22Rv1 (cell line): Measurements from ENCODE around the gene HMGA1.
"Not testable (repeated sequence)": the region's sequence is repeated elsewhere in the genome, so short reads cannot be mapped to it uniquely, and the experiment has no call there.

Experiments
- H3K27ac ChIP-seq: fragments of 450-650 bp; 2 replicates; pipeline ENCODE4 v1.5.1; 2017
- ZFX ChIP-seq: fragments of 450-650 bp; IDR thresholded peaks from 2 replicates; pipeline ENCODE4 v1.6.1; 2017; ENCODE audit warnings: antibody characterized with exemption, borderline replicate concordance
- TF ChIP-seq, protein P1 (sequence below): fragments of 450-650 bp; IDR thresholded peaks from 2 replicates; pipeline ENCODE4 v1.5.1; 2017; ENCODE audit warnings: mild to moderate bottlenecking

The HMGA1 gene

DNA sequence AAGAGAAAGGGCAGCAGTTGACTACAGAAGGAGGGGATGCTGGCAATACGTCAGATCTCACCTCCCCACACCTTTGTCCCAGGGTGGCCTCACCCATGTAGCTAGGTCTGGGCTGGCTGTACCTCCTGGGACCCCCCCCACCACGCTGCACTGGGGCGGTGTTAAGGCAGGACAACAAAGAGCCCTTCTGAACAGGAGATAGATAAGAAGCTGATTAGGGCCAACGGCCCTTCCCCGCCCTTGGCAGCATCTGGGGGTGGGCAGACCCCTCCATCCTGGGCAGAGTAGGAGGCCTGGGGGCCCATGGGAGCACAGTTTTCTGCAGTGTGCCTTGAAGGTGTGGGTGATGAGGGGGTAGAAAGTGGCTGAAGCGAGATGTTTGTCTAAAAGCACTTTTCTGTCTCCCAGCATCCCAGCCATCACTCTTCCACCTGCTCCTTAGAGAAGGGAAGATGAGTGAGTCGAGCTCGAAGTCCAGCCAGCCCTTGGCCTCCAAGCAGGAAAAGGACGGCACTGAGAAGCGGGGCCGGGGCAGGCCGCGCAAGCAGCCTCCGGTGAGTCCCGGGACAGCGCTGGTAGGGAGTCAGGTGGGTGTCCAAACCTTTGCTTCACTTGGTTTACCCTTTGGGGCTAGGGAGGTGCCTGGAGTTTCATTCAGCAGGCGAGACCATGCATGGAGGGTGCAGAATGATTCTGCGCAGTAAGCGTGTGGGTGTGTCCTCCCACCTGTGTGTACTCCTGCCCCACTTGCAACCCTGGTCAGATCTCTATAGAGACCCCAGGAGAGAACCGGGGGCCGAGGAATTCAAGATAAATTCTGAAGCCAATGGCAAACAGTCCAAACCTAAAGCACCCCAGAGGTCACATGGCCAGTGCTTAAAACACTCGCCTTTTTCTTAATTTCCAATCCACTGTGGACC, 3.9 kb downstream of the HMGA1 start:
- TF ChIP-seq, protein P1, sequence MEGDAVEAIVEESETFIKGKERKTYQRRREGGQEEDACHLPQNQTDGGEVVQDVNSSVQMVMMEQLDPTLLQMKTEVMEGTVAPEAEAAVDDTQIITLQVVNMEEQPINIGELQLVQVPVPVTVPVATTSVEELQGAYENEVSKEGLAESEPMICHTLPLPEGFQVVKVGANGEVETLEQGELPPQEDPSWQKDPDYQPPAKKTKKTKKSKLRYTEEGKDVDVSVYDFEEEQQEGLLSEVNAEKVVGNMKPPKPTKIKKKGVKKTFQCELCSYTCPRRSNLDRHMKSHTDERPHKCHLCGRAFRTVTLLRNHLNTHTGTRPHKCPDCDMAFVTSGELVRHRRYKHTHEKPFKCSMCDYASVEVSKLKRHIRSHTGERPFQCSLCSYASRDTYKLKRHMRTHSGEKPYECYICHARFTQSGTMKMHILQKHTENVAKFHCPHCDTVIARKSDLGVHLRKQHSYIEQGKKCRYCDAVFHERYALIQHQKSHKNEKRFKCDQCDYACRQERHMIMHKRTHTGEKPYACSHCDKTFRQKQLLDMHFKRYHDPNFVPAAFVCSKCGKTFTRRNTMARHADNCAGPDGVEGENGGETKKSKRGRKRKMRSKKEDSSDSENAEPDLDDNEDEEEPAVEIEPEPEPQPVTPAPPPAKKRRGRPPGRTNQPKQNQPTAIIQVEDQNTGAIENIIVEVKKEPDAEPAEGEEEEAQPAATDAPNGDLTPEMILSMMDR = no peak
- no peak for TF ChIP-seq ZFX
- H3K27ac ChIP-seq = no peak overlapping the region

DNA sequence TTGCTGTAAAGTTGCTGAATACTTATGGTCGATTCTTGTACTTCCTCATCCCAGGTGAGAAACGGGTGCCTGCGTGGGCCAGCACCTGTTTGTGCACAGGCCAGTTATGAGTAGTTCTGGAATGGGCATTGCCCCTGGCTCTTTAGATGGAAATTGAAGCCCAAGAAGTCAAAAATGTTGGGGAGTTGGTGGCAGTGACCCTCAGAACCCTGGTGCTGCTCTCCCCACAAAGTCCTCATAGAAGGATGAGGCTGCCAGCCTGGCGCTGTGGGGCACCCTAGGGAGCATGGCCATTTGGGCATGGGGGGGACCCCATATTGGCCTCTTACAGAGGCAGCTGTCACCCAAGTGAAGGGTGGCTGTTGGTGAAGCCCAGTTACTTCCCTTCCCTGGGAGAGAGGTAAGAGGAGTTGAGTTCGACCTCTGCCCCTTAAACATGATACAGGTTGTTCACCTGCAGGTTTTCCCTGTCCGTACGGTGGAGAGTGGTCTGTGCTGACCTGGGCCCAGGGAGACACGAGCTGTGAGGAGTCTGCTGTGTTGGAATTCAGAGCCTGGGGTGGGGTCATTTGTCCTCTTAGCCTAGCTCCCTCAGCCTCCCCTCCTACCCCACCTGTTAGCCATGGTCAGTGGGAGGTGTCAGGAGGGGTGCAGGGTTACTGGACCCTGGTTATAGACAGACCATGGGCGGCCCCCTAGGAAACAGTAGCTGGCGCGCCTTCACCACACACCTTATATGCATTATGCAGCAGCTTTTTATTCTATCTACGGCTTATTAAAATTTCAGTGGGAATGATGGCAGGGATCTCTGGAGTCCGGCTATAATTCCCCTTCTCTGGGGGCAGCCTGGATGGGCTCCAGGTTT, 4.9 kb downstream of the HMGA1 start:
- TF ChIP-seq ZFX = no peak
- TF ChIP-seq, protein P1 = no peak
- no peak overlapping the region for H3K27ac ChIP-seq

DNA sequence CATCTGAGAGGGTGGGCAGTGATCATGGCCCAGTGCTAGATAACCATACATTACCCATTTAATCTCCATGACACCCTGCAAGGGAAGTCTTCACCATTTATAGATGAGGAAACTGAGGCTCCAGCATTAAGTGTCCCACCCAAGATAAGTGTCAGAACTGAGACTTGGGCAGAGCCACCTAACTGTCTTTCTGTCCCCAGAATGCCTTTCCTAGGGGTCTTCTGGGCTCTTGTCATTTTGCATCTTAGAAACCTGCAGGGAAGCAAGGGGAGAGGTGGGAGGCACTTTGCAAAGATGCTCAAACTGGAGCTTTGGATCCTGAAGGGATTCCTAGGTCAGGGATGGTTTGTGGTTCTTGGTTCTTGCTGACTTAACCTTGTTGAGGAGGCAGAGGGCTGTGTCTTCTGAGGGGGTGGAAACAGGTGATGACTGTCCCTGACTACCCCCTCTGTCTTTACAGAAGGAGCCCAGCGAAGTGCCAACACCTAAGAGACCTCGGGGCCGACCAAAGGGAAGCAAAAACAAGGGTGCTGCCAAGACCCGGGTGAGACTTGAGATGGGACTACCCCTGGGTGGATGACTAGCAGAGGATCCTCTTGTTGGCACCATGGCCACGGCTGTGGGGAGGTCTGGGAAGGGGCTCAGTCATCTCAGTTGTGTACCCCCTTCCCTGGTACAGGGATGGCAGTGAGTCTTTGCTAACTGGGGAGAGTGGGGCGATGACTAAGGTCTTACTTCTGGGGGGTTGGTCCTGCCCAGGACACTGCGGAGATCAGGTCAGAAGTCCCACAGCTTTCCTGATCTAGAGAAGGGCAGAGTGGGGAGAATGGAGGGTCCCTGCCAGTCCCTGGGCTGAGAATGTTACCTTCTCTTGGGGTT, 5.8 kb downstream of the HMGA1 start:
- 0 out of 2 replicates have a peak overlapping the region, but pooled peaks have one; percentile 5 for H3K27ac ChIP-seq
- TF ChIP-seq, protein P1 = no peak
- no peak for TF ChIP-seq ZFX

DNA sequence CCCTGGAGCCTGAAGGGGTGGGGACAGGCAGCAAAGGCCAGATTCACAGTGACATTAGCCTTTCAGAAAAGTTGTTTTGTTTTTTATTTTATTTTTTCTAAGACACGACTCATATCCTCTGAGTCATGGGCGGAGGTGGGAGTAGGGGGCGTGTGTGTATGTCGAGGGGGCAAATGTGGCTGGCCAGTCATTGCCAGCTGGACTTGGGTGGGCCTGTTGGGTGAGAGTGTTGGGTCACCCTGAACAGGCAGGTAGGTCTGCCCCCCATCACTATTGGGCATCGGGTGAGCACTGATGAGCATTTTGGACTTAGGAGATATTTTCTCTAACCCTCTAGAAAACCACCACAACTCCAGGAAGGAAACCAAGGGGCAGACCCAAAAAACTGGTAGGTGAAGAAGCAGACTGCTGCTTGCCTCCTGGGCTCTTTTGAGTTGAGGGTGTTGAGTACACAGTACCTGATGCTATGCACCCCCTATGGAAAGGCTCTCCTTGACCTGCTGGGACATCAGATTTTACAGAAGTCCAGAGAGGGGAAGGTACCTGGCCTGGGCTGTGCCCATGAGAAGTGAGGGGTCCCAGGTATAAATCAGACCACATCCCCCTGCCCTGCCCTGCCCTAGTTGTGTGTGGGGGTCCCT, 6.6 kb downstream of the HMGA1 start:
- TF ChIP-seq ZFX = no peak
- TF ChIP-seq, protein P1 = no peak
- H3K27ac ChIP-seq = 0 out of 2 replicates have a peak overlapping the region, but pooled peaks have one; percentile 5

DNA sequence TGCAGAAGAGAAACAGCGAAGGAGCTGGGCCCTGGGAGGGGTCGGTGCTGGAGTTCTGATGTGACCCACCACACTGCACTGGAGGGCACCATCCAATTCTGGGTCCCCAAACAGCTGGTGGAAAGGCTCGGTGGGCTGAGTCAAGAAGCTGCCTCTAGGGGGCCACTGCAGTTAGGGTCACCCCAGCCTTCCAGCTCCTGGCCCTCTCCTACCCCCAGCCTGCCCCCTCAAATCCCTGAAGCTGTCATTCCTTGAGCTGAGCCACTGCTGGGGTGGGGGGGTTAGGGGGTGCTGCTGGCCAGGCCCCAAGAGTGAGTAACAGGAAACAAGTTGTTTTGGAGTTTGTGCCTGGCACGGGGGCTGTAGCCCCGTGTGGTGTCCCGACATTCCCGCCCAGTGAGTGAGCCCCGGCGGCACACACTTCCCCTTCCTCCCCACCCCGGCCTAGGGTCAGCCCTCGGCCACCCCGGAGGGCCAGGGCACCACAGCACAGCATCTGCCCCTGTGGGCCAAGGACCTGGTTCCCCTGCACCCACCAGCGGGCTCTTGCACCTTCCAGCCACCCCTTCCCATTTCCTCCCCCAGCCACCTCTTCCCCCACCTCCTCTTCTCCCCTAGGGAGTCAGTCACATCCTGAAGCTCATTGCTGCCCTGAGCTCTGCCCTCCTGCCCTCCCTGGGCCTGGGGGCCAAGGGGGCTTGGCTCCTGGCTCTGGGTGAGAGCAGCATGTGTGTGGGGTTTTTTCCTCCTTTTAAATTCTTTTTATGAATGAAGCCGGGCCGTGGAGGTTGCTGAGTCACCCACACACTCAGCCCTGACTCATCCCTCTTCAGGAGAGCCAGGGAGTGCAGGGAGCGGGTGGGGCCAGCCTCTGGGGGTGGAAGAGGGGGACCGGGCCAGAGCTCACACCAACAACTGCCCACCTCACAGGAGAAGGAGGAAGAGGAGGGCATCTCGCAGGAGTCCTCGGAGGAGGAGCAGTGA, 7.5 kb downstream of the HMGA1 start:
- TF ChIP-seq ZFX = no peak
- TF ChIP-seq, protein P1 = peak; percentile 15; the same call in 1 of the 2 replicates
- no peak overlapping the region for H3K27ac ChIP-seq

DNA sequence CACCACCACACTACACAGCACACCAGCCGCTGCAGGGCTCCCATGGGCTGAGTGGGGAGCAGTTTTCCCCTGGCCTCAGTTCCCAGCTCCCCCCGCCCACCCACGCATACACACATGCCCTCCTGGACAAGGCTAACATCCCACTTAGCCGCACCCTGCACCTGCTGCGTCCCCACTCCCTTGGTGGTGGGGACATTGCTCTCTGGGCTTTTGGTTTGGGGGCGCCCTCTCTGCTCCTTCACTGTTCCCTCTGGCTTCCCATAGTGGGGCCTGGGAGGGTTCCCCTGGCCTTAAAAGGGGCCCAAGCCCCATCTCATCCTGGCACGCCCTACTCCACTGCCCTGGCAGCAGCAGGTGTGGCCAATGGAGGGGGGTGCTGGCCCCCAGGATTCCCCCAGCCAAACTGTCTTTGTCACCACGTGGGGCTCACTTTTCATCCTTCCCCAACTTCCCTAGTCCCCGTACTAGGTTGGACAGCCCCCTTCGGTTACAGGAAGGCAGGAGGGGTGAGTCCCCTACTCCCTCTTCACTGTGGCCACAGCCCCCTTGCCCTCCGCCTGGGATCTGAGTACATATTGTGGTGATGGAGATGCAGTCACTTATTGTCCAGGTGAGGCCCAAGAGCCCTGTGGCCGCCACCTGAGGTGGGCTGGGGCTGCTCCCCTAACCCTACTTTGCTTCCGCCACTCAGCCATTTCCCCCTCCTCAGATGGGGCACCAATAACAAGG, 8.5 kb downstream of the HMGA1 start:
- H3K27ac ChIP-seq = not testable (repeated sequence)

DNA sequence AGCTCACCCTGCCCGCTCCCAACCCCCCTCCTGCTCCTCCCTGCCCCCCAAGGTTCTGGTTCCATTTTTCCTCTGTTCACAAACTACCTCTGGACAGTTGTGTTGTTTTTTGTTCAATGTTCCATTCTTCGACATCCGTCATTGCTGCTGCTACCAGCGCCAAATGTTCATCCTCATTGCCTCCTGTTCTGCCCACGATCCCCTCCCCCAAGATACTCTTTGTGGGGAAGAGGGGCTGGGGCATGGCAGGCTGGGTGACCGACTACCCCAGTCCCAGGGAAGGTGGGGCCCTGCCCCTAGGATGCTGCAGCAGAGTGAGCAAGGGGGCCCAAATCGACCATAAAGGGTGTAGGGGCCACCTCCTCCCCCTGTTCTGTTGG, 9.1 kb downstream of the HMGA1 start:
- not testable (repeated sequence) for H3K27ac ChIP-seq
